ENCODE results near the gene PCIF1.
A peak's percentile ranks its signal among the peaks of the same experiment; 100 is the strongest.

- no peak for TF ChIP-seq EP300 (IDR thresholded peaks at IDR 0.05)
- peak in 1 of 3 donors; percentile 18 for TF ChIP-seq POLR2AphosphoS5 (IDR thresholded peaks at IDR 0.05)
Observed at GRCh38 chr20:45963059-45964005, 28.8 kb downstream of the PCIF1 start.
